ENCODE results near the gene ANKS3.

Gene ANKS3

DNA sequence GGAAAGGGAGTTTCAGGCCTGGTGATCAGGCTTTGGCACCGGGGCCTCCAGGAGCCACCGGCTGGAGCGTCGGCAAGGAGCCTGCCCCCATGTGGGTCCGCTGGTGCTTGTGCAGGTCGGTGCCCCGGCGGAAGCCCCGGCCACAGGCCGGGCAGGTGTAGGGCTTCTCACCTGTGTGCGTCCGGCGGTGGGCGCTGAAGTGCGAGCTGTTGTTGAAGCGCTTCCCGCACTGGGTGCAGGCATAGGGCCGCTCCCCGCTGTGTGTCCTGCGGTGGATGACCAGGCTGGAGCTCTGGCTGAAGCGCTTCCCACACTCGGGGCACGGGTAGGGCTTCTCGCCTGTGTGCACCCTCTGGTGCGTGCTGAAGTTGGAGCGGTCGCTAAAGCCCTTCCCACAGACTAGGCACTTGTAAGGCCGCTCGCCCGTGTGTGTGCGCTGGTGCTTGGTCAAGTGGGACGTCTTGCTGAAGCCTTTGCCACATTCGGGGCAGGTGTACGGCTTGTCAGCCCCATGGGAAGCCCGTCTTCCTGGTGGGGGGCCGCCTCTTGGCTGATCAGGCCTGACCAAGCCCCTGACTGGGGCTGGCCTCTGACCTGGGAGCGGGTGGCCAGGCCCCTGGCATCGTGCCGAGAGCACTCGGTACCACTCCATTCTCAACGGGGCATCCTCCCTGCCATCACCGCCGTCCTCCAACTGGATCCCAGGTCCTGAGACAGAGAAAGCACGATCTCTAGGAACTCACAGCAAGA lies 18.5 kb upstream of the ANKS3 start:
- POLR2A ChIA-PET, result interaction anchor here (1.3 kb wide), 1 partner anchor 16 kb away, joined by 3 read pairs; no protein-coding TSS in a partner anchor
- Histone ChIP-seq H3K27ac (ENCODE audit: extremely low read depth, low read depth, low read length) (no peak overlapping the region), H3K36me3 (ENCODE audit: control insufficient read depth in 2 of 2, insufficient read depth in 1 of 2, low read length in 2 of 2) (peaks cover 28 to 72% of the 10 kb centered on the region in 2 experiments), H3K4me3 (ENCODE audit: low read depth, low read length) (no peak overlapping the region), H3K4me1 (ENCODE audit: control insufficient read depth, insufficient read depth, low read length) (no peaks in the 10 kb centered on the region), H3K9me3 (ENCODE audit: control insufficient read depth, insufficient read depth, low read depth, low read length) (no peaks in the 10 kb centered on the region)
- TF ChIP-seq ZNF747 (tag by site-specific recombination; IDR thresholded peaks at IDR 0.05), result no peak
- no peak for TF ChIP-seq ZNF341 (tag by site-specific recombination; IDR thresholded peaks at IDR 0.05; ENCODE audit: low read depth)
- no peak for TF ChIP-seq KLF9 (tag by site-specific recombination; IDR thresholded peaks at IDR 0.05; ENCODE audit: low read depth)
- TF ChIP-seq, protein P1, sequence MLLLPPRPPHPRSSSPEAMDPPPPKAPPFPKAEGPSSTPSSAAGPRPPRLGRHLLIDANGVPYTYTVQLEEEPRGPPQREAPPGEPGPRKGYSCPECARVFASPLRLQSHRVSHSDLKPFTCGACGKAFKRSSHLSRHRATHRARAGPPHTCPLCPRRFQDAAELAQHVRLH (tag by site-specific recombination; IDR thresholded peaks at IDR 0.05), result no peak
- TF ChIP-seq ZNF19 (tag by site-specific recombination; IDR thresholded peaks at IDR 0.05; ENCODE audit: low read depth), result no peak
- no peak for TF ChIP-seq ZNF560 (tag by site-specific recombination; IDR thresholded peaks at IDR 0.05; ENCODE audit: borderline replicate concordance)
- no peak for TF ChIP-seq ZNF776 (tag by site-specific recombination; IDR thresholded peaks at IDR 0.05; ENCODE audit: borderline replicate concordance)
- CTCF ChIA-PET, result no interaction called here

DNA sequence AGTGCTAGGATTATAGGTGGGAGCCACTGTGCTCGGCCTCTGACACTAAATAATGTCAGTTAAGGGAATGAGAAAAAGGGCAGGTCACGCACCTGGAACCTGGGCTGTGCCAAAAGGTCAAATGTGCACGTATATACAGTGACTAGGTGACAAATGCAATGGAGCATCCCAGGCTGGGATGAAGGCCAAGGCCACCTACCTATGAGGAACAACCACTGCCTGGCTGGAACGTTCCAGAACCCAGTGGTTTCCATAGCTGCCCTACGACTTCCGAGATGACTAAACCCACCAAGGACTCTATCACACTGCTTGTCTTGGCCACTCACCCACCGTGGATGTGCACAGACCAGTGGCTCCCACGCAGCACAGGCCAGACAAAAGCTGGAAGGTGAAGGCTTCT lies 16.8 kb upstream of the ANKS3 start:
- ChIA-PET POLR2A (no interaction called here), CTCF (no interaction called here)
- Histone ChIP-seq H3K36me3 (ENCODE audit: control insufficient read depth in 2 of 2, insufficient read depth in 1 of 2, low read length in 2 of 2) (peaks cover 12 to 60% of the 10 kb centered on the region in 2 experiments), H3K27ac (ENCODE audit: extremely low read depth, low read depth, low read length) (no peak overlapping the region), H3K4me1 (ENCODE audit: control insufficient read depth, insufficient read depth, low read length) (no peaks in the 10 kb centered on the region), H3K4me3 (ENCODE audit: low read depth, low read length) (no peak overlapping the region), H3K9me3 (ENCODE audit: control insufficient read depth, insufficient read depth, low read depth, low read length) (no peaks in the 10 kb centered on the region)
- TF ChIP-seq ZNF701 (tag by site-specific recombination; IDR thresholded peaks at IDR 0.05) (no peak), HOXD13 (CRISPR knock-in tag; IDR thresholded peaks at IDR 0.05; ENCODE audit: borderline replicate concordance) (no peak), ZNF114 (tag by site-specific recombination; IDR thresholded peaks at IDR 0.05) (no peak), ZNF529 (tag by site-specific recombination; IDR thresholded peaks at IDR 0.05; ENCODE audit: insufficient replicate concordance) (no peak), ZNF311 (tag by site-specific recombination; IDR thresholded peaks at IDR 0.05; ENCODE audit: borderline replicate concordance) (no peak), ZNF133 (tag by site-specific recombination; IDR thresholded peaks at IDR 0.05) (no peak), ZNF585B (tag by site-specific recombination; IDR thresholded peaks at IDR 0.05) (no peak), ZNF785 (tag by site-specific recombination; IDR thresholded peaks at IDR 0.05) (no peak), ZNF629 (tag by site-specific recombination; IDR thresholded peaks at IDR 0.05) (no peak), ZNF140 (tag by site-specific recombination; IDR thresholded peaks at IDR 0.05) (no peak)
- TF ChIP-seq, protein P2, sequence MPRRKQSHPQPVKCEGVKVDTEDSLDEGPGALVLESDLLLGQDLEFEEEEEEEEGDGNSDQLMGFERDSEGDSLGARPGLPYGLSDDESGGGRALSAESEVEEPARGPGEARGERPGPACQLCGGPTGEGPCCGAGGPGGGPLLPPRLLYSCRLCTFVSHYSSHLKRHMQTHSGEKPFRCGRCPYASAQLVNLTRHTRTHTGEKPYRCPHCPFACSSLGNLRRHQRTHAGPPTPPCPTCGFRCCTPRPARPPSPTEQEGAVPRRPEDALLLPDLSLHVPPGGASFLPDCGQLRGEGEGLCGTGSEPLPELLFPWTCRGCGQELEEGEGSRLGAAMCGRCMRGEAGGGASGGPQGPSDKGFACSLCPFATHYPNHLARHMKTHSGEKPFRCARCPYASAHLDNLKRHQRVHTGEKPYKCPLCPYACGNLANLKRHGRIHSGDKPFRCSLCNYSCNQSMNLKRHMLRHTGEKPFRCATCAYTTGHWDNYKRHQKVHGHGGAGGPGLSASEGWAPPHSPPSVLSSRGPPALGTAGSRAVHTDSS (tag by site-specific recombination; IDR thresholded peaks at IDR 0.05), result no peak
- TF ChIP-seq, protein P3, sequence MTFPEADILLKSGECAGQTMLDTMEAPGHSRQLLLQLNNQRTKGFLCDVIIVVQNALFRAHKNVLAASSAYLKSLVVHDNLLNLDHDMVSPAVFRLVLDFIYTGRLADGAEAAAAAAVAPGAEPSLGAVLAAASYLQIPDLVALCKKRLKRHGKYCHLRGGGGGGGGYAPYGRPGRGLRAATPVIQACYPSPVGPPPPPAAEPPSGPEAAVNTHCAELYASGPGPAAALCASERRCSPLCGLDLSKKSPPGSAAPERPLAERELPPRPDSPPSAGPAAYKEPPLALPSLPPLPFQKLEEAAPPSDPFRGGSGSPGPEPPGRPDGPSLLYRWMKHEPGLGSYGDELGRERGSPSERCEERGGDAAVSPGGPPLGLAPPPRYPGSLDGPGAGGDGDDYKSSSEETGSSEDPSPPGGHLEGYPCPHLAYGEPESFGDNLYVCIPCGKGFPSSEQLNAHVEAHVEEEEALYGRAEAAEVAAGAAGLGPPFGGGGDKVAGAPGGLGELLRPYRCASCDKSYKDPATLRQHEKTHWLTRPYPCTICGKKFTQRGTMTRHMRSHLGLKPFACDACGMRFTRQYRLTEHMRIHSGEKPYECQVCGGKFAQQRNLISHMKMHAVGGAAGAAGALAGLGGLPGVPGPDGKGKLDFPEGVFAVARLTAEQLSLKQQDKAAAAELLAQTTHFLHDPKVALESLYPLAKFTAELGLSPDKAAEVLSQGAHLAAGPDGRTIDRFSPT (tag by site-specific recombination; IDR thresholded peaks at IDR 0.05), result no peak
- TF ChIP-seq, protein P4, sequence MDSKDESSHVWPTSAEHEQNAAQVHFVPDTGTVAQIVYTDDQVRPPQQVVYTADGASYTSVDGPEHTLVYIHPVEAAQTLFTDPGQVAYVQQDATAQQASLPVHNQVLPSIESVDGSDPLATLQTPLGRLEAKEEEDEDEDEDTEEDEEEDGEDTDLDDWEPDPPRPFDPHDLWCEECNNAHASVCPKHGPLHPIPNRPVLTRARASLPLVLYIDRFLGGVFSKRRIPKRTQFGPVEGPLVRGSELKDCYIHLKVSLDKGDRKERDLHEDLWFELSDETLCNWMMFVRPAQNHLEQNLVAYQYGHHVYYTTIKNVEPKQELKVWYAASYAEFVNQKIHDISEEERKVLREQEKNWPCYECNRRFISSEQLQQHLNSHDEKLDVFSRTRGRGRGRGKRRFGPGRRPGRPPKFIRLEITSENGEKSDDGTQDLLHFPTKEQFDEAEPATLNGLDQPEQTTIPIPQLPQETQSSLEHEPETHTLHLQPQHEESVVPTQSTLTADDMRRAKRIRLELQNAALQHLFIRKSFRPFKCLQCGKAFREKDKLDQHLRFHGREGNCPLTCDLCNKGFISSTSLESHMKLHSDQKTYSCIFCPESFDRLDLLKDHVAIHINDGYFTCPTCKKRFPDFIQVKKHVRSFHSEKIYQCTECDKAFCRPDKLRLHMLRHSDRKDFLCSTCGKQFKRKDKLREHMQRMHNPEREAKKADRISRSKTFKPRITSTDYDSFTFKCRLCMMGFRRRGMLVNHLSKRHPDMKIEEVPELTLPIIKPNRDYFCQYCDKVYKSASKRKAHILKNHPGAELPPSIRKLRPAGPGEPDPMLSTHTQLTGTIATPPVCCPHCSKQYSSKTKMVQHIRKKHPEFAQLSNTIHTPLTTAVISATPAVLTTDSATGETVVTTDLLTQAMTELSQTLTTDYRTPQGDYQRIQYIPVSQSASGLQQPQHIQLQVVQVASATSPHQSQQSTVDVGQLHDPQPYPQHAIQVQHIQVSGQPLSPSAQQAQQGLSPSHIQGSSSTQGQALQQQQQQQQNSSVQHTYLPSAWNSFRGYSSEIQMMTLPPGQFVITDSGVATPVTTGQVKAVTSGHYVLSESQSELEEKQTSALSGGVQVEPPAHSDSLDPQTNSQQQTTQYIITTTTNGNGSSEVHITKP (tag by site-specific recombination; IDR thresholded peaks at IDR 0.05), result no peak
- TF ChIP-seq, protein P5, sequence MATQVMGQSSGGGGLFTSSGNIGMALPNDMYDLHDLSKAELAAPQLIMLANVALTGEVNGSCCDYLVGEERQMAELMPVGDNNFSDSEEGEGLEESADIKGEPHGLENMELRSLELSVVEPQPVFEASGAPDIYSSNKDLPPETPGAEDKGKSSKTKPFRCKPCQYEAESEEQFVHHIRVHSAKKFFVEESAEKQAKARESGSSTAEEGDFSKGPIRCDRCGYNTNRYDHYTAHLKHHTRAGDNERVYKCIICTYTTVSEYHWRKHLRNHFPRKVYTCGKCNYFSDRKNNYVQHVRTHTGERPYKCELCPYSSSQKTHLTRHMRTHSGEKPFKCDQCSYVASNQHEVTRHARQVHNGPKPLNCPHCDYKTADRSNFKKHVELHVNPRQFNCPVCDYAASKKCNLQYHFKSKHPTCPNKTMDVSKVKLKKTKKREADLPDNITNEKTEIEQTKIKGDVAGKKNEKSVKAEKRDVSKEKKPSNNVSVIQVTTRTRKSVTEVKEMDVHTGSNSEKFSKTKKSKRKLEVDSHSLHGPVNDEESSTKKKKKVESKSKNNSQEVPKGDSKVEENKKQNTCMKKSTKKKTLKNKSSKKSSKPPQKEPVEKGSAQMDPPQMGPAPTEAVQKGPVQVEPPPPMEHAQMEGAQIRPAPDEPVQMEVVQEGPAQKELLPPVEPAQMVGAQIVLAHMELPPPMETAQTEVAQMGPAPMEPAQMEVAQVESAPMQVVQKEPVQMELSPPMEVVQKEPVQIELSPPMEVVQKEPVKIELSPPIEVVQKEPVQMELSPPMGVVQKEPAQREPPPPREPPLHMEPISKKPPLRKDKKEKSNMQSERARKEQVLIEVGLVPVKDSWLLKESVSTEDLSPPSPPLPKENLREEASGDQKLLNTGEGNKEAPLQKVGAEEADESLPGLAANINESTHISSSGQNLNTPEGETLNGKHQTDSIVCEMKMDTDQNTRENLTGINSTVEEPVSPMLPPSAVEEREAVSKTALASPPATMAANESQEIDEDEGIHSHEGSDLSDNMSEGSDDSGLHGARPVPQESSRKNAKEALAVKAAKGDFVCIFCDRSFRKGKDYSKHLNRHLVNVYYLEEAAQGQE (tag by site-specific recombination; IDR thresholded peaks at IDR 0.05), result no peak
